ENCODE results near the gene ZNF618.

Gene ZNF618

DNA sequence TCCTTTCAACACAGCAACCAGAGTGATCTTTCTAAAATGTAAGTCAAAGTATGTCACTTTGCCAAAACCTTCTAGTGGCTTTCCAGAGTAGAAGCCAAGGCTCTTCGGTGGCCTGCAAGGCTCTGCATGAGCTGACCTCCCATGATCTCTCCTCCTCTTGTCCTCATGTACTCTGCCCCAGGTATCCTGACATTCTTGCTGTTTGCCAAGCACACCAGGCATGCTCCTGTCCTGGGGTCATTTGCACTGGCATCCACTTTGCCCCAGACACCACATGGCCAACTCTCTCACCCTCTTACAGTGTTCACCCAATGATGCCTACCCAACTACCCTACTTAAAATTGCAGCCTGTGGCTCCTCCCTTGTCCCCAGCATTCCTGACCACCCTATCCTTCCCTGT, 86.3 kb downstream of the ZNF618 start:
- no peak for DNase-seq

DNA sequence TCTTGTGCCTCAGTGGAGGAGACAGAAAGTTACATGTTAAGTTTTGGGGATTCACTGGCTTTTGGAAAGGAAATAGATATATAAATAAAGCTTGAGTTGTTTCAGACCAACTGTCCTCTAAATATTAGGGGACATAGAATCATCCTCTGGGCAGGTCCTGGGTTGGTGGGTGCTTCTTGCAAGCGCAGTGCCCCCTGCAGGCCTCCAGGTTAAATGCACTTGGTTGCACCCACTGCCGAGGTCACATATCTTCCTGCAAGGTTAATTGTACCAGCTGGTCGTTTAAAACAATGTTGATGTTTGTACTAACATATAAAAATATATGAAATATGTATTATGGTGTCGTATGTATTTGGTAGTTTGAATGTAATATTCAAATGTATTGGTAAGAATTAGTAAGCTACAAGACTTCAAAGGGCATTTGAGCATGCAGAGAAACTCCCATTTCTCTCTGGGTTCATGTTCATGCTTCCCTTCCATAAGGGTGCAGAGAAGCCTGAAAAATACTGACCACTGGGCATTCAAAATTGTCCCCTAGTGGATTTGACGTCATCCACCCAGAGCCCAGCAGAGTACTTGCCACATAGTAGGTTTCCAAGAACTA, 87.0 kb downstream of the ZNF618 start:
- DNase-seq: peak; percentile 40

DNA sequence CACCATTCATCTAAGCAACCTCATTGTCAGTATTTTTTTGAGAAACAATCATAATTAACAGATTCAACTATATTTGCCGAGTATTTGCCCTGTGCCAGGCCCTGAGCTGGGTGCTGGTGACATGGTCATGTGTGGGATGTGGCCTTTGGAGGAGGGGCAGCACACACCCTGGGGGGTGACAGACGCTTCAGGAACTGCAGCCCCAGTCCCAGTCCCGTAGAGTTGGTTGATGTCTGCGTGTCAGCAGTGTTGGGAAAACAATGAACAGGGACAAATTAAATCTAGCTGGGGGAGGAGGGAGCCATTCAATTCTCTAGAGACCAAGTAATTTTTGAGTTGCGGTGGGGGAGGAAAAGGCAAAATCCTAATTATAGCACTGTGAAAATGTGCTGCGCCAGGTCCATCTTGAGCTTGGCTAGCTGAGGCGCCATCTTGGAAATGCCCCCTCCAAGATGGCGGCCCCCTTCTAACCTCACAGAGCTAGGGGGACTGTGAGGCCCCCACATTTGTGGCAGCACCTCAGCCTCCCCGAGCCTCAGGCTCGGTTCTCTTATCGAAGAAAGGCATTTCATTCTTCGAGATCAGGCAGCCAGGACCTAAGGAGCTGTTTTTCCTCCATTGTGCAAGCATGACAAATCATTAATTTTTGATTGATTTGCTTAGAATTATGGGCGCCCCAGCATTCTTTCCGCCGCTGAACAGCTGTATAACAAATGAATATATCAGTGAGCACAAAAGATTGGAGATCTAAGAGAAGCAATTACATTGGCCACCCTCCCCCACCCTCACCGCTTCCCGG, 87.8 kb downstream of the ZNF618 start:
- peak; percentile 50 for DNase-seq

DNA sequence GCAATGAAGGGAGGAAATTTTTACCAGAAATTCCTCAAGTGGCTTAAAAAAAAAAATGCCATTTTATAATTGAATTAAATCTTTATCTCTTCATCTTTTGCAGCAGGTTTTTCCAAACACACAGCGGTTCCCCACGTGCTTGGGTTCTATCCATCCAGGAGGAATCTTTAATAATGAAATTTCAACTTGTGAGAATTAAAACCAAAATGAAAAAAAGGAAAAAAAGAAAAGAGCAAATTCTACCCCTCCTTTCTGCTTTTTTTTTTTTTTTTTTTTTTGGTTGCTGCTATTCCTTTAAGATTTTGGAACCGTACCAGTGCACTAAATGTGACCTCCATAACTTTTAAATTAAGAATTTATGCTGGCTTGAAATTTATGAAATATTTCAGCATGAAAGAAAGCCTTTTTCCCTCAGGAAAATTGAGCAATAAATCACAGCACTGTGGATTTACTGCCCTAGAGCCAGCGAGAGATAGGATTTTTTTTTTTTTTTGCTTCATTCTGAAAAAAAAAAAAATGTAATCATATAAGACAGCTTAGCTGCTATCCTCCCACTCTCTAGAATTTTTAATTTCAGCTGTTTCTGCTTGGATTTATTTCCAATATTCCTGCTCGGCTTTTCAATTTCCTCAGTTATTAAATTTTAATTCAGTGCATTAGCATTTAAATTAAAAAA, 88.5 kb downstream of the ZNF618 start:
- no peak for DNase-seq

DNA sequence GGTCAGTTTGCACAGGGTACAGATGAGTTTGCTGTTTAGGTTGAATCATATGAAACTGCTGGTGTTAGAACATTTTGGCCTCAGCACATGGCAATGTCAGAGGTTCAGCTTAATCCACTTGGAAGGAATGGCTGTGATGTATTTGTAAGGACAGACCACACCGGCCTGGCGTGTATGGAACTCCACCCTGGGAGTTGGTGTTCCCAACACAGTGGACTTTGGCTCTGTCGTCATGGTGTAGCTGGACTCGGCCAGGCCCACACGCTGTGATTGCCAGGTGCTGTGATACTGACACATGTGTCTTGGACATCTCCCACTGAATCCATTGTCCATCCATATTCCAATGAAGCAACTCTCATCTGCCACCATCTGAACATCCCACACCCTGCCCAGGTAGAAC, 90.3 kb downstream of the ZNF618 start:
- no peak for DNase-seq

DNA sequence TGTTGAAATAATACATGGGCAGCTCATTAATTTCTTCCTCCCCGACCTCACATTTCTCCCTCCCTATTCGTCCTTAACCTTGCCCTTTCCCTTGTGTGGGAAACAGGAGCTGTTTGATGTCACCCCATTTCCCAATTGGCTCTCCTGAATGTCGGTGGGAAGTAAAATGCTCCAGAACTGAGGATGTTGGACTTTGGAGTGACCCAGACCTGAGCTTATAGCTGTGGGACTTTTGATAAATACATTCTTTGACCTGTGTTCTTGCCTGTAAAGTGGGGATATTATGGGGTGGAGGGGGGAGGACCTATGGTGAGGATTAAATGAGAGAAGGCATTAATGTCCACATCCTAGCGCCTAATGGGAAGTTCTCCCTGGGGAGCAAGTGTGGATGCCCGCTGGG, 91.3 kb downstream of the ZNF618 start:
- no peak for DNase-seq

DNA sequence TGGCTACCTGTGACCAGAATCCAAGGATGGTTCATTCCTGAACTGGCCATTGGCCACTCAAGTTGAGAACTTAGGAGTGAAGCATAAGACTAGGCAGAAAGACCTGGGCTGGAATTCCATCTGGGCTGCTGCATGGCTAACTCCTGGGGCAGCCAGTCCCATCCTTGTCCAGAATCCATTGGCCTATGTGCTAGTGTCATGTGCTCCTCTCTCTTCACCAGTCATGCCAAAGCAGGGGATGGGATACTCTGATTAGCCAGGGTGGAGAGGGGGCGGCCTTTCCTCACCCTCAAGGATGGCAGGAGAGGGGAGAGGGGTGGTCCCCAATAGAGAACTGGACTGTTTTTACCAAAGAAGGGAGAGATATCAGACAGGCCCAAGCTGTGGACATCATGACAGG, 93.2 kb downstream of the ZNF618 start:
- DNase-seq: no peak

DNA sequence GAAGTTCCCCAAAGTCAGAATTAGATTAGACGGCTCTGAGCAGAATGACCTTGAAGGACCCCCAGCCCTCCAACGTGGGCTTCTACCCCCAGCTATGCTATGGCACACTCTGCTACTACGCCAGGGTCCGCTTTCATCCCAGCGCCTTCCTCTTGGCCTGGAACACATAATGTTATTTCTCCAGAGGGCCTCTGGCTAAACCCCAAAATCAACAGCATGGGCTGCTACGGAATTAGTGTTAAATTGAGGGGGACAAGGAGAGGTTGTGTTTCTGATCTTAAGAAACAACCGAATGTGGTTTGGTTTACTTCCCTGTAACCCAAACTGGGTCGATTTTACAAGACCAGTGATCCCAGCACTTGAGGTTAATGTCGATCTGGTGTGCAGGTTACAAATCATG, 97.1 kb downstream of the ZNF618 start:
- no peak for DNase-seq

DNA sequence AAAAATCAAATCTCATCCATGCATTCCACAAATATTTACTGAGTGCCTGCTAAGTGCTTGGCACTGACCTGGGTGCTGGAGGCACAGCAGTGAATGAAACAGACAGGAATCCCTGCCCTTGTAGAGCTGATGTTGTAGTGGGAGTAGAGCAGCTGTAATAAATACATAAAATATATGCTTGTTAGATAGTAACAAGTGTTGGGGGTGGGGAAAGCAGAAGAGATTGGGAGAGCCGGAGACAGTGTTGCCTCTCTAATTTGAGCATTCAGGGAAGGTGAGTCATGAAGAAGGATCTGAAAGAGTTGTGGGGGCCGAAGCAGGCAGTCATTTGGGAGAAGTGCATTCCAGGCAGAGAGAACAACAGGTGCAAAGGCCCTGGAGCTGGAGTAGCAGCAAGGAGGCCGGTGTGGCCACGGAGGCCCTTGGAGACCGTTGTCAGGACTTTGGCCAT, 97.9 kb downstream of the ZNF618 start:
- no peak for DNase-seq

DNA sequence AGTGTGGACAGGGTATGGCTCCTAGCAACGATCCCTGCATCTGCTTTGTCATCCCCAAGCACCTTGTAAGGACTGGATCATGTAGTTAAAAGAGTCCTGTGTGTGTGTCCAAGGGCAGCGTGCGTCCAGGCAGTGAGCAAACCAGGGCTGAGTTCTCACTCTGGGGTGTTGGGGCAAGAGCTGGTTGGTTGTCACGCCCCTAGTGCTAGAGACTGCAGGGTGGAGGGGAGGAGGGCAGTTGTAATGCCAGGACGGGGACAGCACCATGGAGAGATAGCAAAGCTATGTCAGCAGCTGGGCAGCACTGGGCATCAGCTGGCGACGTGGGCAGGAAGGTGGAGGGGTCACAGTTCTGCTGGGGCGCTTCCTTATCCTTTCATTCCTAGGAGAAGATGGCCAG, 100.8 kb downstream of the ZNF618 start:
- no peak for DNase-seq

DNA sequence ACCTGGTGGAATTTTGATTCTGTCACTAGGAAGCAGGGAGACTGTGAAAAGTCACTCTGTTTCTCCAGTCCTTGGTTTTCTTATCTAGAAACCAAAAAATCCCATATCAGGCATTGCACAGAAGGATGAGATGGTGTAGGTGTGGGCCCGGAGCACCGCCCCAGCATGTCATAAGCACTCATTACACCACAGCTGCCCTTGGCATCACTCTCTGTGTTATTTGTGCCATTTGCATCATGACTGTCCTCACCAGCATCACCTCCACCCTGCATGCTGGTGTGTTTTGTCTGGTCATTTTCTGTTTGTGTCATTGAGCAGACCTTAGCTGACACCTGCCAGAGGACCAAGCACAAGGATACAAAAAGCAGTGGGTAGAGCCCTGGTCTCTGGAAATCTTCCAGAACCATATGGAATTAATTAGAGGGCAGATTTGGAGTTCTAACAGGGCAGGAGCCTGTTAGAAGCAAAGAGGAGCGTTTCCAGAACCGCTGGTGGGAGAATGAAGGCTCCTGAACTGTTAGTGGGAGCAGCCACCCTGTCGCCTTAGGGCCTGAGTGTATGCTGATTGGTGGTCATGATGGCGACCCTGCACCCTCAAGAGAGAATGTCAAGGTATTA, 102.7 kb downstream of the ZNF618 start:
- DNase-seq: no peak

DNA sequence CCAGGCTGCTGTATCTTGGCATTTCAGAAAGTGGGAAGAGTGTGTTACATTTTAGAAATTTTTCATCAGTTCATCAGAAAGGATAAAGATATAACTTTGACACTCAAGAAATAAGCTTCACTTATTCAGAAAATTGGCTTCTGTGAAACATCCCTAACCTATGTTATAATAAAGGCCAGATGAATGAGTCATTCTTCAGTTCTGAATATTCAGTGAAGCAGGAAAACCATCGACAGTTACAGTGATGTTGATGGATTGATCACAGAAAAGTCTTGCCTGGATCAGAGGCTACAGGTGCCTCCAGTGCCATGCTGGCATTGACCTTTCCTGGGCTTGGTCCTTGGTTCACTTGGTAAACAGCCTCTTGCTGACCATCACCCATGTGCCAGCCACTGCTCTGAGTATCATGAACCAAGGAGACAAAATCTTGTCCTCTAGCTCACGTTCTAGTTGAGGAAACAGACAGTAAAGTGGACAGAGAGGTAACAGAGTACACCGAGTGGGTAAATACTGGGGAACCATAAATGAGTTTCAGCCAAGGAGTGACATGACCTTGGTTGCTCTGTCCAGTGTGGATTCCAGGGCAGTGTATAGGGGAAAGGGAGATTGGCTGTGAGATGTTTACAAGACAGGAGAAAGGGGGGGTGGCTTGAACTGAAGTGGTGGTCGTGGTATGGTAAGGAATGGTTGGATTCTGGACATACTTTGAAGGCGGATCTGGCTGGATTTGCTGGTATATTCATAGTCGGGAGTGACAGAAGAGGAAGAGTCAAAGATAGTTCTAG, 103.4 kb downstream of the ZNF618 start:
- no peak for DNase-seq

DNA sequence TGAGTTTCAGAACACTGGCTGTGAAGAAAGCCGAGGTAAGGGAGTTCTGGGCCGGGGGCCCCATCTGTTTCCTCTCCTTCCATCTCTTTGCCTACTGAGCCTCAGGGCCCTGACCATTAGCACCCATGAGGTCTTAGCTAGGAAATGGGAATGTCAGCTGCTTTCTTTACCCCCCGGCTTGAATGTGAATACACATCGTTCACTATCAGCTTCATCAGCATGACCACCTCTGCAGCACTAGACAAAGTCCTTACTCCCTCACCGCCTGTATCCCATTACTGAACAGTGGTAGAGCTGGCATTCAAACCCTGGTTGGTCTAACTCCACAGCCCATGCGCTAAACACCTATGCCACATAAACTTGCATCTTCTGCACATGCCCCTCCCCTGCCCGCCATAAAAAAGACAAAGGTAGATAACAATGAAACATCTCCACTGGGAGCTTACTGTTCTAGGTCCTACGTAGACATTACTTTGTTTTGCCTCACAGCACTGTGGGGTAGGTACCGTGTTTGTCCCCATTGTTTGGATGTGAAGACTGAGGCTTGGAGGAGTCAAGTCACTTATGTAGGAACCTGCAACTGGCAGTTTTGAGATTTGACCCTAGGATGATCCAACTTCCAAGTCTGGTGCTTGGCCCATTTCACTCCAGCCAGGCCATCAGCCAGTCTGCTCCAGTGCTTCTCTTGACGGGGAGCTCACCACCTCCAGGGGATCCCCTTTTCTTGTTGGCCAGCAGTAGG, 108.7 kb downstream of the ZNF618 start:
- no peak for DNase-seq

DNA sequence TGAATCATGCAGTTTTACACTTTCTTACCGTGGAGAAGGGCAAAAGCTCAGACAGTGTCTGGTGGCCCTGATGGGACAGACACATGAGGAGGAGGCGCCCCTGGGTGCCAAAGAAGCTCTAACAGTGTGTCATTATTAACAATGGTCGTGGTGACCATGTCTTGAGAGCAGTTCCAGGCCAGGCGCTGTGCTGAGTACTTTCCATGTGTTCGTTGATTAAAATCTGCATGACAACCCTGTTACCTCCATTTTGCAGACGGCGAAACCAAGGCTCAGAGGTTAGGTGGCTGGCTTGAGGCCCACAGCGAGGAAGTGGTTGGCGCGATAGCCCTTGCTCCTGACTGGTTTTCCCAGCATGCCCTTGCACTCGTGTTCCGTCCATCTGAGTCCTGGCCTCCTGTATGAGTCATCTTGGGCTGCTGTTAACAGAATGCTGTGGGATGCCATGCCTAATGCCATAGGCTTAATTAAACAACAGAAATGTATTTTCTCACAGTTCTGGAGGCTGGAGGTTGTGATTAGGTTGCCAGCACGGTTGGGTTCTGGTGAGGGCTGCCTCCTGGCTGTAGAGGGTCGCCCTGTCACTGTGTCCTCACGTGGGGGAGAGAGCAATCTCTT, 110.0 kb downstream of the ZNF618 start:
- DNase-seq: no peak

DNA sequence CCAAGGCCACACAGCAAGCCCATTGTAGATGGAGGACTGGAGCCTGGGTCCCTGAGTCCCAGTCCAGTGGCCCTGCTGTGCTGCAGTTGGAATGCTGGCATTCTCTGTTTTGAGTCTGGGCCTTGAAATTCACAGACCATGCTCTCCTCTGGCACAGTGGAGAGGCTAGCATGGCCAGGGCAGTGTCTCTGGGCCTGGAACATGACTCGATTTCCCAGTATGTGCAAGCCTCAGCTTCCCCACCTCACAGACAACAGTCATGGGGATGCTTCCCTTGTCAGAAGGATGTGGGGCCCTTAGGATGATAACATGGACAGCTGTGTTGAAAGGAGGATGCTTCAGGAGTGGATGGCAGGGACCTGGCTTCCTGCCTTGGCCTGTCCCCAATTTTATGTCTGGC, 110.8 kb downstream of the ZNF618 start:
- DNase-seq: no peak

DNA sequence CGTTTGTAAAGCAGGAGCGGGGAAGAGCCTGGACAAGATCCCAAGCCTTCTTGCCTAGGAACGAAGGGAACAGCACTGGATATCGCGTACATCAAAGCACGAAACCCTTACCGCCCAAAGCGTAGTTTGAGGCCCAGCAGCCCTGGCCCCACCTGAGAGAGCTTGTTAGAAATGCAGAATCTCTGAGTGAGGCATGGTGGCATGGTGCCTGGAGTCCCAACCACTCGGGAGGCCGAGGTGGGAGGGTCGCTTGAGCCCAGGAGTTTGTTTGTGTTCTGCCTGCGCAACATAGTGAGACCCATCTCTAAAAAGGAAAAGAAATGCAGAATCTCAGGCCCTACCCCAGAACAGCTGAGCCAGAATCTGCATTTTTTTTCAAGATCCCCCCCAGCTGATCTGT, 111.4 kb downstream of the ZNF618 start:
- DNase-seq: no peak

DNA sequence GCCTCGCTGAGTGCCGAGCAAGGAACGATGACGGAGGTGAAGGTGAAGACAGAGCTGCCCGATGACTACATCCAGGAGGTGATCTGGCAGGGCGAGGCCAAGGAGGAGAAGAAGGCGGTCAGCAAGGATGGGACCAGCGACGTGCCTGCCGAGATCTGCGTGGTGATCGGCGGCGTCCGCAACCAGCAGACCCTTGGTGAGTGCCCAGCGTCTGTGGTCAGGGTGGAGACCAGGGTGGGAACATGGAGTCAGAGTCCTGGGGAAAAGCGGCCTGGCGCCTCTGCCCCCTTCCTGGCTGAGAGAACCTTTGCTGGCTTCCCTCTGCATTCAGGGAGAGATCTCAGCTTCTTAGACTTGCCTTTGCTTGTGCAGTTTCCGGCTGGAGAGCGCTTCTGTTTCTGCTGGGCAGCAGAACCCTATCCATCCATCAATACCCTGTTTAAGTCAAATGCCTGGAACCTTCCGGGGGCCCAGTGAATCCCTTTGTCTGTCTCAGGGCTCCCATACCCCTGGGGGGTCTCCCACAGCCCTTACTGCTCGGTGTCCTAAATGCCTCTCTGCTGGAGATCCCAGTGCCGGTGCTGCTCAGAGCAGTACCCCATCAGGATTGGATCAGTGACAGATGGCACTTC, 112.4 kb downstream of the ZNF618 start:
- no peak for DNase-seq

DNA sequence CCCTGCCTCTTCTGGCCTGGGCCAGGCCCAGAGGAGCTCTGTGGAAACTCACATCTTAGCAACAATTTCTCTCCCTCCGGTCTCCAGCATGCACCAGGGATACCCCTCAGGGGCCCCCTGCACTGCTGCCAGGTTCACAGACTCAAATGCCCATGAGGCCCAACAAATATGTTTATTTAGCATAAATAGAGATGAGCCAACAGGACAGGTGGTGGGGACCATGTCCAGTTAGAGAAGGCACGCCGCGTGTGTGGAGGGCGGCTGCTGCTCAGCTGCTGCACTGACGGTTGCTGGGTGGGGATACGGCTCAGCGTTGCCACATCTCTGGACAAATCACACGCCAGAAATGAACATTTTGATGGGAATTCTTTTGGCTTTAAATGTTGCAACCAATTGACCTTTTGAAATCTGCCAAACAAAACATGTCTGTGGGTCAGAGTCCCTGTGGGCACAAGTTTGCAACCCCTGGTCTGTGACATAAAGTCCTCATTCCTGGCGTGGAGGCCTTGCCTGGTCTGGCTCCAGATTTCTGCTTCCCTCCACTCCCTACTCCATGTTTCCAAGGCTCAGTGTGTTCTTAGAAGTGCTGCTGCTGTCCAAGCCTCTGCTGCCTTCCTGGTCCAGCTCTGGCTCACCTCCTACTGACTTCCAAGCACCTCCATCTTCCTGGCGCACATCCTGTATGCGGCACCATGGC, 113.1 kb downstream of the ZNF618 start:
- DNase-seq: peak; percentile 78

DNA sequence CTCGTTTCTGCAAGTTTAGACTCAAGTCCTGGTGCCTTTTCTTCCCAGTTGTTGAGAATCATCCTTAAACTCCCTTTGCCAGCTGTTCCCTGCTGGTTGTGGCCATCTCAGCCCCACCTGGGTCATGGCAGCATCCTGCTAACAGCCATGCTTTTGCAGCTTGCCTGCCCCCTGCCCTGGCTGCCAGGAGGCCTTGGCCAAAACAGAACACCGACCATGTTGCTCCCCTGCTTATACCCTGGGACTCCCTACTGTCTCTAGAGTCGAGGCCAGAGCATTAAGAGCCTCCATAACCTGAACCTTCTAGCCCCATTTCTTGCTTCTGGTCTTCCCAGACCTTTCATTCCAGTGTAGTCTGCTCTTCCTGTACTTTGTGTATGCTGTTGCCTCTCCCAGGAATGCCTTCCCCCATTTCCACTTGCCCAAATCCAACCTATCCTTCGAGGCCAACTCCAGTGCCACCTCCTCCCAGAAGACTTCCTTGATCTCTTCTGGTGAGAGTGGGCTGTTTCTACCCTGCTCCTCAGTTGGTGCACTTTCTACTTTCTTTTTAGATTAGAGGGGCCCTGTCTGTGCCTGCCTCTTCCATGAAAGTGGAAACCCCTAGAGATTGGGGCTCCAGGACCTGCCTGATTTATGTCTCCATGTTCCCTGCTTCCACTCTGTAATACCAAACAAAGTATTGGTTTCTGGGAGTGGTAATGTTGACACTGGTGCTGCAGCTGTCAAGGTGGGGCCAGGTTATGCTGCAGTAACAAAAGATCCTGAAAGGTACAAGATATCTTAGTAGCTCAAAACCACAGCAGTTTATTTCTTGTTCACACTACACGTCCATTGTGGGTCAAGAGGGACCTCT, 113.8 kb downstream of the ZNF618 start:
- peak; percentile 20 for DNase-seq

DNA sequence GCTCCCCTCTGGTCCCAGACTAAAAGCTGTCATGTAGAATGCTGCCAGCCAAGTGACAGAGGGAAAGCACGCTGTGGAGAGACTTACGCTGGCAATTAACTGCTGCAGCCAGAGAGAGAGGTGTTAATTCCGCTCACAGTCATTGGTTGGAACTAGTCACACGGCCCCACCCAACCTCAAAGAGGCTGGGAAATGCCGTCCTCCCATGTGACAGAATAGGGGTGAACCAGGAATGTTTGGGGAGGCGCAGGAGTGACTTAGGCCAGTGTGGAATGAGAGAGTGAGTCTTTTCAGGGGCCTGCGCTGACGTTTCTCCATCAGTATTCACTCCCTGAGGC, 114.4 kb downstream of the ZNF618 start:
- peak; percentile 25 for DNase-seq

Data from right forelimb (tissue), 1 donor.